GM04504 (cell line): ENCODE measurements around the gene BMPR2.
"Not testable (repeated sequence)": the region's sequence is repeated elsewhere in the genome, so short reads cannot be mapped to it uniquely, and the experiment has no call there.

Experiments
- DNase-seq: peaks from one replicate; pipeline ENCODE4 v3.0.0-alpha.2; 2012; ENCODE audit warnings: low read depth

Gene BMPR2

GRCh38 chr2:202375609-202376408 lies at the start of gene BMPR2:
Gene BMPR2 (plus strand): TSS chr2:202376327. CDS start chr2:202377475, 1,148 bp downstream.
- DNase-seq = peak; percentile 78

- no peak for DNase-seq
These were observed 48.3 kb upstream of the BMPR2 start for GRCh38 chr2:202327858-202328257.

GRCh38 chr2:202335791-202336467 lies 40.2 kb upstream of the BMPR2 start:
- no peak for DNase-seq

DNA sequence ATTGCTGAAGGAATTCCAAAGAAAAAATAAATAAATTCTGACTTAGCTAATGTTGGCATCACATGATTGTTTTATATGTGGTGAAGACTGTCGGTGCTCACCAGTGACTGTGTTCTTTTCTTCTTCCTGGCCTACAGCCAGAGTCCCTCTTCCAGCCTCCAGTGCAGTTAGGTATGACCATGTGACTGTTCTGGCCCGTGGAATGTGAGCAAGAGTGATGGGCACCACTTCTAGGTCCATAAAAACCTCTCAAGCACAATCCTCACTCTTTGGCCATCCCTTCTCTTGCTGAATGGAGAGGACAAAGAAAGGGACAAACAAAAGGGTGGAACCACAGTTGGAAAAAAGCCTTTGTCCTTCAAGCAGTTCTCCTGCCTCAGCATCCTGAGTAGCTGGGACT lies 39.0 kb upstream of the BMPR2 start:
- no peak for DNase-seq

- no peak for DNase-seq
These were observed 38.3 kb upstream of the BMPR2 start for GRCh38 chr2:202337706-202338346.

- DNase-seq = no peak
These were observed 36.9 kb upstream of the BMPR2 start for GRCh38 chr2:202339071-202339870.

DNA sequence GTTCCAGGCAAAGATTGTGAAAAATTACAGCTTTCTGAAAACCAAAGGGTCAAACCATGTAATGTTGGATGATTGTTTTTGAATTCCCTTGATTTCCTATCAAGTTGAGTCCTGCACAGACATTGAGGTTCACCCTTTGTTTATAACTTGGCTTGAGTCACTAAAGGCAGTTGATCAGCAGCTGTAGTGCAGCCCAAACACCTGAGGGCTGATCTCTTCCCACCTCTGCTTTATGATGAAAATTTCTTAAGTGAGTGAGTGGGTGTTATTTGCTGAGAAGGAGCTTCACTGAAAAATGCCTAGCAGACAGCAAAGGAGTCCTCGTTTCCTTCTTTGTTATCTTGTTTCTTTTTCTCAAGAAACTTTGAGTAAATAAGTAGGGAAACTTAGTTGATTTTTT lies 31.9 kb upstream of the BMPR2 start:
- no peak for DNase-seq

GRCh38 chr2:202346180-202346579 lies 29.9 kb upstream of the BMPR2 start:
- DNase-seq = no peak

GRCh38 chr2:202353430-202353829 lies 22.7 kb upstream of the BMPR2 start:
- DNase-seq = no peak

DNA sequence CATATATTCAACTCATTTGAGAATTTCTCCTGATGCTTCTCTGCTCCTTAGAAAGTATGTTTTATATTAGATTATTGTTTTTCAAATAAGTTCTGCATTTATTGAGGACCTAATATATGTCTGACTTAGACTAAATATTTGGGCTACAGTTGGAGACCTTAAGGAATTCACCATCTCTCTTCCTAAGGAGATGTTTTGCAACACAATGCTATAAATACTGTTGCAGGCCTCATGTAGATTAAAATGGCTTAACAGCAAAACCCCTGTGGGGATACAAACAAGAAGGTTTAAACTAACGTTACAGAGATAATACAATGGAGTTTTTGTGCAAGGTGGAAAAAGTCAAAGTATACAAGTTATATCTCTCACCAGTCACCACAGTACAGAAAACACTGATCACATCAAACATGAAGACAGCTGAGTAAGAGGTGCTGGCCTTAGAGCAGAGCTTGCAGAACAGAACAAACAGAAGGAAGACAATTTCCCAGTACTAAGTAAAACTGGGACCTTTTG lies 20.1 kb upstream of the BMPR2 start:
- DNase-seq = no peak

DNA sequence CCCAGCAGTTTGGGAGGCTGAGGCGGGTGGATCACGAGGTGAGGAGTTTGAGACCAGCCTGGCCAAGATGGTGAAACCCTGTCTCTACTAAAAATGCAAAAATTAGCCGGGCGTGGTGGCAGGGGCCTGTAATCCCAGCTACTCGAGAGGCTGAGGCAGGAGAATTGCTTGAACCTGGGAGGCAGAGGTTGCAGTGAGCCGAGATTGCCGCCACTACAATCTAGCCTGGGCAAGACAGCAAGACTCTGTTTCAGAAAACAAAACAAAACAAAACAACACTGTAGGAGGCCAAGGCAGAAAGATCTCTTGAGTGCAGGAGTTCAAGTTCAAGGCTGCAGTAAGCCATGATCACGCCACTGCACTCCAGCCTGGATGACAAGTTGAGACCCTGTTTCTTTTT lies 17.2 kb upstream of the BMPR2 start:
- DNase-seq = not testable (repeated sequence)

DNA sequence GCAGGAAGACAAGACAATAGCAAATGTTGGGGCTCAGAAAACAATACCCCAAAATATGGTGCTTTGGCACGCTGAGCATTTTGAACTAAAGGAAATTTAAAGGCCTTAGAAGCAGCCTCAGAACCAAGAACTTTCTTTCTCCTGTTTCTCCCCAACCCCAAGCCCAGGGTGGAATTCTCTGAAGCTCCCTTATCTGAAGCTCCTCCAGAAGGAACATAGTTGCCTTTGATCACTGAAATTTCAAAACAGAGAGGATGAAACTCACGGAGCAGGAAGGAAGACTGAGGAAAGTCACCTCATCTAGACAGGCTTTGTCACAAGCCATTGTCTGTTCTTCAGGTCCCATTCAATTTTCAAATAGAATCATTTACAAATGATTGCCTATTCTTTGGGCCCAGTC lies 15.5 kb upstream of the BMPR2 start:
- DNase-seq = no peak

GRCh38 chr2:202361108-202361507 lies 15.0 kb upstream of the BMPR2 start:
- no peak for DNase-seq

- no peak for DNase-seq
These were observed 2.6 kb upstream of the BMPR2 start for GRCh38 chr2:202373490-202373889.

DNA sequence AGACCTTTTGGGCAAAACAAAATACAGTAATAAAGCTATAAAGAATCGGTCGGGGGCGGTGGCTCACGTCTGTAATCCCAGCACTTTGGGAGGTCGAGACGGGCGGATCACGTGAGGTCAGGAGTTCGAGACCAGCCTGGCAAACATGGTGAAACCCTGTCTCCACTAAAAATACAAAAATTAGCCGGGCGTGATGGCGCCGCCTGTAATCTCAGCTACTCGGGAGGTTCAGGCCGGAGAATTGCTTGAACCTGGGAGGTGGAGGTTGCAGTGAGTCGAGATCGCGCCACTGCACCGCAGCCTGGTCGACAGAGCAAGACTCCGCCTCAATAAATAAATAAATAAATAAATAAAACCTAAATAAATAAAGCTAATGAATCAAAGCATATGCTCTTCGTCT lies 1.7 kb upstream of the BMPR2 start:
- DNase-seq = not testable (repeated sequence)

DNA sequence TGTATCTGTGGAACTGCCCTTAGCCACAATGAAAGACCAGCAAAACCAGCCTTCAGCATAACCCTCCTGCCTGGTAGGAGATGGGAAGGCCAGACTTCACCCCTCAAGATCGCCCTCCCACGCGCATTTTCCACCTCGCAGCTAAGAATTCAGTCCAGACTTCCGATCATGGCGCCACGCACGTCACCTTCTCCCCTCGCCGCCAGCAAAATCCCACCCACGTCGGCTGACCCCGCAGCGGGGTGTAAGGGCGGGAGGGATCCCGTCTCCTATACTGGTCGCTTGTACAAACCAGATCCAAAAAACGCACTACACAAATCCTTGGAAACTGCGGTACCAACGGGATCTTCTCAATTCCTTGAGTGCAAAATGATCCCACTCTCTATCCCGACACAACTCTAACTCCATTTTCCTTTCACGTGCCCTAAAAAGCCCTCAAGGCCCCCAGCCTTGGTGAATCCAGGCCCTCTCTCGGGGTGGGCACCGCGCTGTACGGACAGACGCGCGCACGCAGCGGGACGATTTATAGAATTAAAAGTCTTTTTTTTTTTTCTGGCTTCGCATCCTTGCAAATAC lies 1.0 kb upstream of the BMPR2 start:
- DNase-seq = no peak

DNA sequence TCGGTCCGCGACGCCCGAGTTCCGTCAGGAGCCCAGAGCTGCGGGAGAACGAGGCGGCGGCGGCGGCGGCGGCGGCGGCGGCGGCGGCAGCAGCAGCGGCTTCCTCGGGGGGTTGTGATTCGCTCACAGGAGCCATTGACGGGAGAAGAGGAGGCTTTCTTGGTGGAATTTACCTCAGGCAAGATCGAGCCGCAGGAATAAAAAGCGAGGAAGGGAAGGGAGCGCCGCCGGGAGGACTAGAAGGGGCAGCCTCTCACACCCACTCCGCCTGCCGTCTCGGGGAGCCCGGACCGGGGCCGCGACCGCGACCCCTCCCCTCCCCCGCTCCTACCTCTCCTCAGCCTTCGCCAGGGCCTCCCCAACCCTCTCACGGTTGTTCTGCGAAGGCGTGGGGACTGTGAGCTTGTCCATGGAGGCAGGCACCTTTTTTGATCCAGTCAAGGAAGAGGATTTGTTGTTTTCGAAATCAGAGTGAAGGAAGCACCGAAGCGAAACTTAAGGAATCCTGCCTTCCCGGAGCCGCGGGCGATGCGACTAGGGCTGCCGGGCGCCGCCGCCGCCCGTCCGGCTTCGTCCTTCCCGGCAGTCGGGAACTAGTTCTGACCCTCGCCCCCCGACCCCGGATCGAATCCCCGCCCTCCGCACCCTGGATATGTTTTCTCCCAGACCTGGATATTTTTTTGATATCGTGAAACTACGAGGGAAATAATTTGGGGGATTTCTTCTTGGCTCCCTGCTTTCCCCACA lies 506 bp downstream of the BMPR2 start:
- no peak for DNase-seq

DNA sequence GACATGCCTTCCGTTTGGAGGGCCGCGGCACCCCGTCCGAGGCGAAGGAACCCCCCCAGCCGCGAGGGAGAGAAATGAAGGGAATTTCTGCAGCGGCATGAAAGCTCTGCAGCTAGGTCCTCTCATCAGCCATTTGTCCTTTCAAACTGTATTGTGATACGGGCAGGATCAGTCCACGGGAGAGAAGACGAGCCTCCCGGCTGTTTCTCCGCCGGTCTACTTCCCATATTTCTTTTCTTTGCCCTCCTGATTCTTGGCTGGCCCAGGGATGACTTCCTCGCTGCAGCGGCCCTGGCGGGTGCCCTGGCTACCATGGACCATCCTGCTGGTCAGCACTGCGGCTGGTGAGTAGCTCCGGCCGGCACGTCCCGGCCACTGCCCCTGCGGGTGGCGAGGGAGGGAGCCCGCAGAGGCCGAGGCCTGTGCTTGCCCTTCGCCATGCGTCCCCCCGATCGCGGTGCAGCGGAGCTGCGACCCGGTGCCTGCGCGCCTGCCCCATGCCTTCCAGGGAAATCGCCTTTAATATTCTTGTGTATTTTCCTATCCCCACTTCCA lies 1.2 kb downstream of the BMPR2 start:
- no peak for DNase-seq

- no peak for DNase-seq
These were observed 1.9 kb downstream of the BMPR2 start for GRCh38 chr2:202378001-202378400.

DNA sequence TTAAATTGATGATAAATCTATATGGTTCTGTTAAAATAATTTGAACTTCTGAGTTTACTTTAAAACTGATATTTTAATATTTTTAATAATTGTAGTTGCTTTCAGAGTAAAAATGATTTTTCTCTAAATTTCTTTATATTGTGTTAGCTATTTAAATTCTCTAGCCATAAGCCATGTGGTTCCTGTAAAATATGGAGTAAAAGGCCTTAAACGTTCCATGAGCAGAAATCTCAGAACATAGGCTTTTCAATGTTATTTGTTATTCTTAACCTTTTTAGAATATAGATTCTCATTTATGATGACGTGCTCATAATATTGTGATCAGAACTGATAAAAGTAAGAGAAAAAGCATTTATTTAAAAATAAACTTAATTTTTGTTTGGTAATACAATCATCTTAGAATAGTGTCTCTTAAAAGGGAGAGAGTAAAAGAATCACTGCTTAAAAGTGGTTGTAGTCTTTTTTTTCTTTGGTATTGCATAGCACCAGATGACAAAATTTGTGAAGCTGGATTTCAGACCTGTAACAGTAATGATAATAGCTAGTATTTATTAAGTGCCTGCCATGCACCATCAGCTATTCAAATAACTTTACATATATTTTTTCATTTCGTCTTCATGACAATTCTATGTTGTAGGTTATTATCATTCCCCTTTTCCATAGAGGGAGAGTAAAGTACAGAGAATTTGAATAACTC lies 2.7 kb downstream of the BMPR2 start:
- no peak for DNase-seq
